Stimulated activated CD4-positive, alpha-beta T cell treated with anti-CD3 and anti-CD28 coated beads, Interleukin-4, amount 100 ng/mL, for 4 hours (primary cell): Measurements from ENCODE around the gene KXD1.

Source experiments
- DNase-seq, 2 experiments: peaks; one replicate each; pipeline ENCODE4 v3.0.0-alpha.2; 2020

KXD1 gene

GRCh38 chr19:18618236-18618635, 60.6 kb downstream of the KXD1 start:
- no peak for DNase-seq
